ELR (cell line): Measurements from ENCODE around the gene SGSM2.
"Not testable (repeated sequence)": the region's sequence is repeated elsewhere in the genome, so short reads cannot be mapped to it uniquely, and the experiment has no call there.

Experiments used
- DNase-seq: peaks from one replicate; pipeline ENCODE4 v3.0.0-alpha.2; 2015; ENCODE audit warnings: low read depth

SGSM2 gene

GRCh38 chr17:2336852-2337543 is at the start of gene SGSM2:
SGSM2 (plus strand) TSS chr17:2337501; CDS start chr17:2337689, 188 bp downstream.
- DNase-seq, result peak; percentile 62

GRCh38 chr17:2289878-2290478 is 47.3 kb upstream of the SGSM2 start:
- peak; percentile 45 for DNase-seq

GRCh38 chr17:2292100-2292499 is 45.2 kb upstream of the SGSM2 start:
- DNase-seq, result peak; percentile 32

- no peak for DNase-seq
Observed at GRCh38 chr17:2295575-2295974, 41.7 kb upstream of the SGSM2 start.

- DNase-seq, result no peak
Observed at GRCh38 chr17:2297023-2297422, 40.3 kb upstream of the SGSM2 start.

- DNase-seq, result no peak
Observed at GRCh38 chr17:2299136-2299535, 38.2 kb upstream of the SGSM2 start.

- no peak for DNase-seq
Observed at GRCh38 chr17:2299756-2300155, 37.5 kb upstream of the SGSM2 start.

- no peak for DNase-seq
Observed at GRCh38 chr17:2302778-2303203, 34.5 kb upstream of the SGSM2 start.

- DNase-seq, result peak; percentile 92
Observed at GRCh38 chr17:2303204-2304188, 33.8 kb upstream of the SGSM2 start, which contains the start of the genes SMG6 and SRR. SMG6 (minus strand) TSS chr17:2303785; CDS start chr17:2303720, 65 bp downstream. SRR (plus strand) TSS chr17:2303950; CDS start chr17:2315561, 11,611 bp downstream.

GRCh38 chr17:2304931-2305330 is 32.4 kb upstream of the SGSM2 start:
- DNase-seq, result no peak

- DNase-seq, result no peak
Observed at GRCh38 chr17:2309338-2310154, 27.8 kb upstream of the SGSM2 start.

GRCh38 chr17:2312736-2313135 is 24.6 kb upstream of the SGSM2 start:
- DNase-seq, result no peak

- DNase-seq, result not testable (repeated sequence)
Observed at GRCh38 chr17:2316916-2317205, 20.4 kb upstream of the SGSM2 start.

GRCh38 chr17:2317796-2318195 is 19.5 kb upstream of the SGSM2 start:
- DNase-seq, result no peak

GRCh38 chr17:2319051-2319450 is 18.2 kb upstream of the SGSM2 start:
- DNase-seq, result no peak

- DNase-seq, result no peak
Observed at GRCh38 chr17:2321399-2321798, 15.9 kb upstream of the SGSM2 start.

- DNase-seq, result no peak
Observed at GRCh38 chr17:2323629-2324314, 13.5 kb upstream of the SGSM2 start.

GRCh38 chr17:2331303-2331702 is 6.0 kb upstream of the SGSM2 start:
- no peak for DNase-seq

GRCh38 chr17:2335726-2336214 is 1.5 kb upstream of the SGSM2 start:
- peak; percentile 39 for DNase-seq

GRCh38 chr17:2336215-2336851 is 968 bp upstream of the SGSM2 start, which contains the start of gene TSR1:
TSR1 (minus strand) TSS chr17:2336457; CDS start chr17:2336427, 30 bp downstream.
- peak; percentile 96 for DNase-seq
